ENCODE results near the gene PCDHGB2.
A peak's percentile ranks its signal among the peaks of the same experiment; 100 is the strongest.
"Not testable (repeated sequence)": the region's sequence is repeated elsewhere in the genome, so short reads cannot be mapped to it uniquely, and the experiment has no call there.

PCDHGB2 gene

DNA sequence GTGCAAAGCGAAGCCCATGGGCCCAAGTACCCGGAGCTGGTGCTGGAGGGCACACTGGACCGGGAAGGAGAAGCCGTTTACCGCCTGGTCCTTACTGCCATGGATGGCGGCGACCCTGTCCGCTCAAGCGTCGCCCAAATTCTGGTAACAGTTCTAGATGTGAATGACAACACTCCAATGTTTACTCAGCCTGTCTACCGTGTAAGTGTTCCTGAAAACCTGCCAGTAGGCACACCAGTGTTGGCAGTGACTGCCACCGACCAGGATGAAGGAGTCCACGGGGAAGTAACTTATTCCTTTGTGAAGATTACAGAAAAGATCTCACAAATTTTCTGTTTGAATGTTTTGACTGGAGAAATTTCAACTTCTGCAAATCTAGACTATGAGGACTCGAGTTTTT is 14.8 kb downstream of the PCDHGB2 start:
- H3K4me3 ChIP-seq (ENCODE audit: control insufficient read depth, low read depth, low read length) = no peak overlapping the region; the same call in 1 of the 2 replicates
- DNase-seq (ENCODE audit: low read depth) = no peak
- TF ChIP-seq, protein P1, sequence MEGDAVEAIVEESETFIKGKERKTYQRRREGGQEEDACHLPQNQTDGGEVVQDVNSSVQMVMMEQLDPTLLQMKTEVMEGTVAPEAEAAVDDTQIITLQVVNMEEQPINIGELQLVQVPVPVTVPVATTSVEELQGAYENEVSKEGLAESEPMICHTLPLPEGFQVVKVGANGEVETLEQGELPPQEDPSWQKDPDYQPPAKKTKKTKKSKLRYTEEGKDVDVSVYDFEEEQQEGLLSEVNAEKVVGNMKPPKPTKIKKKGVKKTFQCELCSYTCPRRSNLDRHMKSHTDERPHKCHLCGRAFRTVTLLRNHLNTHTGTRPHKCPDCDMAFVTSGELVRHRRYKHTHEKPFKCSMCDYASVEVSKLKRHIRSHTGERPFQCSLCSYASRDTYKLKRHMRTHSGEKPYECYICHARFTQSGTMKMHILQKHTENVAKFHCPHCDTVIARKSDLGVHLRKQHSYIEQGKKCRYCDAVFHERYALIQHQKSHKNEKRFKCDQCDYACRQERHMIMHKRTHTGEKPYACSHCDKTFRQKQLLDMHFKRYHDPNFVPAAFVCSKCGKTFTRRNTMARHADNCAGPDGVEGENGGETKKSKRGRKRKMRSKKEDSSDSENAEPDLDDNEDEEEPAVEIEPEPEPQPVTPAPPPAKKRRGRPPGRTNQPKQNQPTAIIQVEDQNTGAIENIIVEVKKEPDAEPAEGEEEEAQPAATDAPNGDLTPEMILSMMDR (IDR thresholded peaks at IDR 0.05; ENCODE audit: control insufficient read depth, insufficient read depth, low read depth, low read length, missing control alignments) = no peak

DNA sequence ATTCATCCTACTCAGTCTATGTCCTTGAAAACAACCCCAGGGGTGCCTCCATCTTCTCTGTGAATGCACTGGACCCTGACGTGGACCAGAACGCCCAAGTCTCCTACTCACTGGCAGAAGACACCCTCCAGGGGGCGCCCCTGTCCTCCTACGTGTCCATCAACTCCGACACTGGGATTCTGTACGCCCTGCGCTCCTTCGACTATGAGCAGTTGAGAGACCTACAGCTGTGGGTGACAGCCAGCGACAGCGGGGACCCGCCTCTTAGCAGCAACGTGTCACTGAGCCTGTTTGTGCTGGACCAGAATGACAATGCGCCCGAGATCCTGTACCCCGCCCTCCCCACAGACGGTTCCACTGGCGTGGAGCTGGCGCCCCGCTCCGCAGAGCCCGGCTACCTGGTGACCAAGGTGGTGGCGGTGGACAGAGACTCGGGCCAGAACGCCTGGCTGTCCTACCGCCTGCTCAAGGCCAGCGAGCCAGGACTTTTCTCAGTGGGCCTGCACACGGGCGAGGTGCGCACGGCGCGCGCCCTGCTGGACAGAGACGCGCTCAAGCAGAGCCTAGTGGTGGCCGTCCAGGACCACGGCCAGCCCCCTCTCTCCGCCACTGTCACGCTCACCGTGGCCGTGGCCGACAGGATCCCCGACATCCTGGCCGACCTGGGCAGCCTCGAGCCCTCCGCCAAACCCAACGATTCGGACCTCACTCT is 15.8 kb downstream of the PCDHGB2 start:
- not testable (repeated sequence) for H3K4me3 ChIP-seq (ENCODE audit: control insufficient read depth, low read depth, low read length); DNase-seq (ENCODE audit: low read depth)
- TF ChIP-seq, protein P1 (IDR thresholded peaks at IDR 0.05; ENCODE audit: control insufficient read depth, insufficient read depth, low read depth, low read length, missing control alignments) = peak; percentile 17

DNA sequence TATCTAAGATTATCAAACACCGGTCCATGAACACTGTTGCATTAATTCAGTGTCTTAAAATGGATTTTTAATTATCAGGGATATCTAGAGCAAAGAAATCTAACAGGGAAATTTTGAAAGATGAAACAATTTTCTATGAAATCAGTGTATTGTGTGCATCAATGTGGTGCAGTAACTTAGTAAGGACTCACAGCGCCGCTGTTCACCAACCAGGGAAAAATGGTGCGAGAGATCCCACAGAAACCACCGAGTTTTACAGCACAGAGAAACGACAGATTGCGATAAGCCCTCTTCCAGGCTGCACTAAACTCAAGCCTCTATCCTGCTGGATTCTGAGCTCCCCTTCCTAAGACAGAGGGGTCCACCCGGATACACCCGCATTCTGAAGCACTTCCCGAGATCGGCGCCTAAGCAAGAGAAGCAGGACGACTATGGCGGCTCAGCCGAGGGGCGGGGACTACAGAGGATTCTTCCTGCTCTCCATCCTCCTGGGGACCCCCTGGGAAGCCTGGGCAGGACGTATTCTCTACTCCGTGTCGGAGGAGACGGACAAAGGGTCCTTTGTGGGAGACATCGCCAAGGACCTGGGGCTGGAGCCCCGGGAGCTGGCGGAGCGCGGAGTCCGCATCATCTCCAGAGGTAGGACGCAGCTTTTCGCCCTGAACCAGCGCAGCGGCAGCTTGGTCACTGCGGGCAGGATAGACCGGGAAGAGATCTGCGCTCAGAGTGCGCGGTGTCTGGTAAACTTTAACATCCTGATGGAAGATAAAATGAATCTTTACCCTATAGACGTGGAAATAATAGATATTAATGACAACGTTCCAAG is 22.9 kb downstream of the PCDHGB2 start, which contains the start of gene PCDHGA7:
PCDHGA7 (plus strand) TSS at position 274 of the 826 bp plus-strand sequence; CDS start at position 432, 158 bp downstream.
- no peak for DNase-seq (ENCODE audit: low read depth)
- TF ChIP-seq, protein P1 (IDR thresholded peaks at IDR 0.05; ENCODE audit: control insufficient read depth, insufficient read depth, low read depth, low read length, missing control alignments) = peak; percentile 62
- peak within 1 kb of the TSS; percentile 65 for H3K4me3 ChIP-seq (ENCODE audit: control insufficient read depth, low read depth, low read length)

DNA sequence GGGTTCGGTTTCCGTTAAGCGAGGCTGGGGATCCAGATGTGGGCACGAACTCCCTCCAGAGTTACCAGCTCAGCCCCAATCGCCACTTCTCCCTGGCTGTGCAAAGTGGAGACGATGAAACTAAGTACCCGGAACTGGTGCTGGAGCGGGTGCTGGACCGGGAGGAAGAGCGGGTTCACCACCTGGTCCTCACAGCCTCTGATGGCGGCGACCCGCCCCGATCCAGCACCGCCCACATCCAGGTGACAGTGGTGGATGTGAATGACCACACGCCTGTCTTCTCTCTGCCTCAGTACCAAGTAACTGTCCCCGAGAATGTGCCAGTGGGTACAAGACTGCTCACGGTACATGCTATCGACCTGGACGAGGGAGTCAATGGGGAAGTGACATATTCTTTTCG is 23.6 kb downstream of the PCDHGB2 start:
- peak overlapping the region; percentile 65 for H3K4me3 ChIP-seq (ENCODE audit: control insufficient read depth, low read depth, low read length)
- no peak for DNase-seq (ENCODE audit: low read depth)
- TF ChIP-seq, protein P1 (IDR thresholded peaks at IDR 0.05; ENCODE audit: control insufficient read depth, insufficient read depth, low read depth, low read length, missing control alignments) = no peak

DNA sequence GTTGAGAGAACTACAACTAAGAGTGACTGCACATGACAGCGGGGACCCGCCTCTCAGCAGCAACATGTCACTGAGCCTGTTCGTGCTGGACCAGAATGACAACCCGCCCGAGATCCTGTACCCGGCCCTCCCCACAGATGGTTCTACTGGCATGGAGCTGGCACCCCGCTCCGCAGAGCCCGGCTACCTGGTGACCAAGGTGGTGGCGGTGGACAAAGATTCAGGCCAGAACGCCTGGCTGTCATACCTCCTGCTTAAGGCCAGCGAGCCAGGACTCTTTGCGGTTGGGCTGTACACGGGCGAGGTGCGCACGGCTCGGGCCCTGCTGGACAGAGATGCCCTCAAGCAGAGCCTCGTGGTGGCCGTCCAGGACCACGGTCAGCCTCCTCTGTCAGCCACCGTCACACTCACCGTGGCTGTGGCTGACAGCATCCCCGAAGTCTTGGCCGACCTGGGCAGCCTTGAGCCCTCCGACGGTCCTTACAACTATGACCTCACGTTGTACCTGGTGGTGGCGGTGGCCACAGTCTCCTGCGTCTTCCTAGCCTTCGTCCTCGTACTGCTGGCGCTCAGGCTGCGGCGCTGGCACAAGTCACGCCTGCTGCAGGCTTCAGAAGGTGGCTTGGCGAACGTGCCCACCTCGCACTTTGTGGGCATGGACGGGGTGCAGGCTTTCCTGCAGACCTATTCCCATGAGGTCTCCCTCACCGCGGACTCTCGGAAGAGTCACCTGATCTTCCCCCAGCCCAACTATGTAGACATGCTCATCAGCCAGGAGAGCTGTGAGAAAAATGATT is 24.9 kb downstream of the PCDHGB2 start:
- no peak overlapping the region for H3K4me3 ChIP-seq (ENCODE audit: control insufficient read depth, low read depth, low read length)
- TF ChIP-seq, protein P1 (IDR thresholded peaks at IDR 0.05; ENCODE audit: control insufficient read depth, insufficient read depth, low read depth, low read length, missing control alignments) = no peak
- DNase-seq (ENCODE audit: low read depth) = no peak
